GM21528 (cell line): Measurements from ENCODE around the gene MYL3.

ENCODE experiments used
- ATAC-seq: cut with Tn5 transposase; IDR thresholded peaks from one replicate; pipeline ENCODE4 v1.9.1; 2021; ENCODE audit warnings: mild to moderate bottlenecking, moderate library complexity; ENCODE audit not compliant: unreplicated experiment, low FRiP score

Gene MYL3

GRCh38 chr3:46900007-46900292 lies 36.7 kb upstream of the MYL3 start:
- no peak for ATAC-seq

- ATAC-seq: no peak
These were observed 36.1 kb upstream of the MYL3 start for GRCh38 chr3:46899151-46900006.

DNA sequence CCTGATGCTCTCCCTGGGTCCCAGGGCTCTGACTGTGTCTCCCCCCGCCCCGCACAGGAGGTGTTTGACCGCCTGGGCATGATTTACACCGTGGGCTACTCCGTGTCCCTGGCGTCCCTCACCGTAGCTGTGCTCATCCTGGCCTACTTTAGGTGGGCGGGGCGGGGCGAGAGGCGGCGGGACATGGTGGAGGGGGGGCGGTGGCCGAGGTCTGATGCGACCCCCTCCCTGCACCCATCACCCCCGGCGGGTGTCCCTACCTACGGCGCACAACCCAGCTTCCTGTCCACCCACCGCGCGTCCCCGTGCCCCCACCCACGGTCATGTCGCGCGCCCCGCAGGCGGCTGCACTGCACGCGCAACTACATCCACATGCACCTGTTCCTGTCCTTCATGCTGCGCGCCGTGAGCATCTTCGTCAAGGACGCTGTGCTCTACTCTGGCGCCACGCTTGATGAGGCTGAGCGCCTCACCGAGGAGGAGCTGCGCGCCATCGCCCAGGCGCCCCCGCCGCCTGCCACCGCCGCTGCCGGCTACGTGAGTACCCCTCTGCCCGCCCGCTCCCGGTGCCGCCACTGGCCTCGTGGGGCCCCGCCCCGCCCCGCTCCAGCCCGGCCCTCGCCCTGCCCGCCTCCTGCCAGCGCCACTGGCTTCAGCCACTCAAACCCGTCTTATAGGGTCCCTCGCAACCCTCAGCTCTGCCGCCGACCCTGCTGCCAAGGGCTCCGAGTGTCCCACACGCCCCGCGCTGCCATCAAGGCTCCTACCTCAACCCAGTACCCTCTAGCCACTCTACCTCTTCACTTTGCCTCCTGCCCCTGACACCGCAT lies 35.3 kb upstream of the MYL3 start:
- ATAC-seq: no peak

DNA sequence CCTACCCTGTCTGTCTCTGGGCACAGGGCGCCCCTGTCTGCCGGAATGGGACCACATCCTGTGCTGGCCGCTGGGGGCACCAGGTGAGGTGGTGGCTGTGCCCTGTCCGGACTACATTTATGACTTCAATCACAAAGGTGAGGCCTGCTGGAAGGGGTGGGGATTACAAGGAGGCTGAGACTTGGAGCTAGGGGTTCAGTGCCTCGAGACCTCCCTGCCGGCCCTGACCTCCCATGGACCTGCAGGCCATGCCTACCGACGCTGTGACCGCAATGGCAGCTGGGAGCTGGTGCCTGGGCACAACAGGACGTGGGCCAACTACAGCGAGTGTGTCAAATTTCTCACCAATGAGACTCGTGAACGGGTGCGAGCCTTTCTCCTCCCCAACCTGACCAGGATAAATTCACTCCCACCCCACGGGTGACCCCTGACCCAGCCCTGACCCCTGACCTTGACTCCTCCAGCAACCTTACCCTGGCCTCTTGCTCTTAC lies 34.6 kb upstream of the MYL3 start:
- no peak for ATAC-seq

- no peak for ATAC-seq
These were observed 33.8 kb upstream of the MYL3 start for GRCh38 chr3:46897031-46897430.

DNA sequence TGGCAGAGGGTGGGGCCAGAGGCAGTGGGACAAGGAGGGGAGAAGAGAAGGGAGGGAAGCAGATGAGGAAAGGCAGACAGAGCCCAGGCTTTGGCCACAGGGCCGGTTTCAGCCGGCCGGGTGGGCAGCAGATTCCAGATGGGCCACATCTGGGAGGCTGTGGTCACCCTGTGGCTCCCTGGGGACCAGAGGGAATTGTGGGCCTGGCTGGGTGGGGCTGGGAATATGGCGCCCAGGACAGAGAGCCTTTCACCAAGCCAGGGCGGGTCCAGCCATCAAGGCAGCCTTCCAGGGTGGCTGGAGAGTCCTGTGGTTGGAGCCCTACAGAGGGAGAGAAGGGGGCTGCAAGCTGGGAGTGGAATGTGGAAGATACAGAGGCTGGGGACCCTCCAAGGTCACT lies 33.1 kb upstream of the MYL3 start:
- no peak for ATAC-seq

GRCh38 chr3:46895761-46896160 lies 32.5 kb upstream of the MYL3 start:
- ATAC-seq: no peak

- ATAC-seq: no peak
These were observed 32.0 kb upstream of the MYL3 start for GRCh38 chr3:46895204-46895660.

GRCh38 chr3:46894256-46894655 lies 31.0 kb upstream of the MYL3 start:
- ATAC-seq: no peak

GRCh38 chr3:46893763-46894162 lies 30.5 kb upstream of the MYL3 start:
- ATAC-seq: no peak

GRCh38 chr3:46893146-46893748 lies 30.0 kb upstream of the MYL3 start:
- no peak for ATAC-seq

- no peak for ATAC-seq
These were observed 29.3 kb upstream of the MYL3 start for GRCh38 chr3:46892285-46893145.

DNA sequence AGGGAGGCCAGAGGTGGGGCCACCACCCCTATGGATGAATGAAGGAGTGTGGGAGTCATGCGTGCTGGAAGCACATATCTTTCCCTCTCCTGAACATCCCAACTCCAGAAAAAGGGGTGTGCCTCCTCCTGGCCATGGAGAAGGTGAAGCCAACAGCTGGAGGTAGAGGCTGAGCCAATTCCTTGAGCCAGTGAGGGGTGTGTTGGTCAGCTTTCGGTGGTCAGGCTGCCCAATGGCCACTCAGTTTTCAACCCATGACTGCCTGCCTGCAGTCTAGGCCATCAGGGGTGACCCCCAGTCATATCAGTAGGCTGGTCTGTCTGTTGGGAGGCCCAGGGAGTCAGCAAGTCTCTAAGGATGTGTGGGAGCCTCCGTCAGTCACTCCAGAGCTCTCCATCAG lies 27.9 kb upstream of the MYL3 start:
- no peak for ATAC-seq

DNA sequence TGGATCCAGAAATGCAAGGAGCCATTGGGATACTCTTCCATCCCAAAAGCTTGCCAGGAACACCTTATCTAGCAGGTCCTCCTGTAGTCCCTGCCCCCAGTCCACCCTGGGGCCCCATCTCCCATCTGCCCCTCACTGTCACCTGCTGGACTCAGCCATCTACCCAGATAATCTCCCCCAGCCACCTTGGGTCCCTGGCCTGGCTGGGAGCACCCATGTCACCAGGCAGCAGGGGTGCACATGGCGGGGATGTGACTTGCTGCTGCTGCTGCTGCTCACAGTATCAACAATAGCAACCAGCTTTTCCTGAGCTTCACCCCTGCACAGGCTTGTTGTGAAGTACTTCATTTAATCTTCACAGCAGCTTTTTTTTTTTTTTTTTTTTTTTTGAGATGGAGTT lies 26.9 kb upstream of the MYL3 start:
- no peak for ATAC-seq

DNA sequence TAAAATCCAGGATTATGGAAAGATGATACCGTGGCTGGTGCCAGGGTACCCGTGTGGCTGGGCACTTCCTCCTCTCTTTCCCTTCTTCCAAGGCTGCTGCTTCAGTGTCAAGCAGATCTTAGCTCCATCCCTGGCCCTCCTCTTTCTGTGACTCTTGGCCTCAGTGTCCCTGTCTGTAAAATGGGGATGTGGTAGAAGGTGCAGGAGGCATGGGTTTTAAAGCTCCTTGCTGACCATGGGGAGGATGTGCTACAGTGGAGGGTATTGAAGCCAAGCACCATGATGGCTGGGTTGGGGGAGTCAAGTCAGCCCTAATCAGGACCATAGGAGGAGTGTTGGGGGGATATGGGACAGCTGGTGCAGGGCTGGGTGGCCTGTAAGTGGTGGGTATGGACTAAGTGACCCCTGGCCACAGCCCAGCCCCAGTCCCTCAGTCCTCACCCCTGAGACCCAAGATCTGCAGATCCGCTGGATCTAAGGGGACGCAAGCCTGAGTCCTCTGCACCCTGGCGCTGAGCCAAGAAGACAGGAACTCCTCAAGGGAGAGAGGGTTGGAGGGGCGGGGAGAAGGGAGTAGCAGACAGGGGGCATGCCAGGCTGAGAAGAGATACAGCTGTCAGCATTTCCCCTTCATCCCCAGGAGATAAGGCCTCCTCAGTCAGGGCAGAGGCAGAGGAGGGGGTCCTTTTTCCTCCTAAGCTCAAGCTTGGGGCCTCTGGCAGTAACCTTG lies 26.3 kb upstream of the MYL3 start:
- ATAC-seq: no peak

DNA sequence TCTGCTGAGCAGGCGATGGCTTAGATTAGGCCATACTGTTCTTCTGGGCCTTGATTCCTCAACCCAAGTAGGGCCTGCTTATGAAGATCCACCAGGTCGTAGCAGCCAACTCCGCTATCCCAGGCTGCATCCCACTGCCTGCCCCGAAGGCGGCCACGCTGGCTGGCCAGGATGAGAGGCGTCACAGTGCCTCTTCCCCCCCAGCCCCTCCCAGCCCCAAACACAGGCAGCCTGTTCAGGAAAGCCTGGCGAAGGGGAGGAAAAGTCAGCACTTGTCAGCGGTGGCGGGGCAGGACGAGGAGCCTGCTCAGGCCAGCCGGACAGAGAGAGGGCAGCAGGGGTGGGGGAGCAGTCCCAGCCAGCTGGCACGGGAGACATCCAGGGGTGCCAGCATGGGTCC lies 25.5 kb upstream of the MYL3 start:
- no peak for ATAC-seq

GRCh38 chr3:46887980-46888494 lies 24.8 kb upstream of the MYL3 start:
- no peak for ATAC-seq

- ATAC-seq: no peak
These were observed 22.4 kb upstream of the MYL3 start for GRCh38 chr3:46885612-46886011.

DNA sequence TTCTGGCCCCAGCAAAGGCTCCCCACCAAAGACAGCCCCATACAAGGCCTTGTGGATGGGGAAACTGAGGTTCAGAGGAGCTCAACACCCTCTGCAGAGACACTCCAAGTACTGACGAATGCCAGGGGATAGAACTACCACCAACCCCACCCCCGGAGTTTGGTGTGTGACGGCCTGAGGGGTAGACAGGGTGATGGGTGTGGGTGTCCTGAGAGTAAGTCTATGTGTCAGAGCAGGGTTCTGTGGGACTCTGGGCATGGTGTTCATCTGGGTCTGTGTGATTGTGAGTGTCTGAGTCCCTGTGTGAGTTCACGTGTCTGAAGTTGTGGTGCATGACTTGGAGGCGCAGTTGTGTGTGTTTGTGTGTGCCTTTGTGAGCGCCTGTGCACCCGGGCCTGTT lies 21.7 kb upstream of the MYL3 start:
- no peak for ATAC-seq

- ATAC-seq: no peak
These were observed 21.2 kb upstream of the MYL3 start for GRCh38 chr3:46884427-46884826.
